Motor neuron (in vitro differentiated cells): Measurements from ENCODE around the gene MARVELD3. TPM values are rescaled to one million over a fixed set of nuclear protein-coding genes. Genes with fewer than 3 reads are reported as not detected.

ENCODE experiments used
- total RNA-seq, 8 experiments: library from RNA; unstranded; fragments of 300-600 nt; gene quantifications; 2 replicates each; pipeline versions ENCODE4 v1.2.3 to v1.2.4, GENCODE V29; 2022

MARVELD3 gene
- total RNA-seq, 8 experiments from 2014 or later: 0.27 to 1.4 (median 0.59) TPM

Other genes with a start within 250 kb of the MARVELD3 start
- gene TLE7, start 184.1 kb upstream of the MARVELD3 start, total RNA-seq: under 1 TPM in 2 of 8 experiments, not detected in 6; 0.19 to 0.27 TPM
- 10 to 100 TPM in 7 of 8 experiments, 1 to 10 TPM in 1; 9.5 to 23.8 (median 15.5) TPM for gene ZNF23, start 163.9 kb upstream of the MARVELD3 start, total RNA-seq
- gene ZNF19, start 136.9 kb upstream of the MARVELD3 start, total RNA-seq: 10 to 100 TPM in 2 of 8 experiments, 1 to 10 TPM in 6; 2.5 to 27.6 (median 8.1) TPM
- gene CHST4, start 99.8 kb upstream of the MARVELD3 start, total RNA-seq: under 1 TPM in 6 of 8 experiments, not detected in 2; 0.05 to 0.51 (median 0.24) TPM
- gene TAT, start 49.1 kb upstream of the MARVELD3 start, total RNA-seq: 1 to 10 TPM in 1 of 8 experiments, under 1 TPM in 7; 0.05 to 1.2 (median 0.25) TPM
- gene PHLPP2, start 98.5 kb downstream of the MARVELD3 start, total RNA-seq: 1 to 10 TPM; 4.1 to 9.7 (median 7.7) TPM
- gene AP1G1, start 182.7 kb downstream of the MARVELD3 start, total RNA-seq: 10 to 100 TPM; 40.1 to 78.0 (median 63.4) TPM
- gene ATXN1L, start 219.8 kb downstream of the MARVELD3 start, total RNA-seq: 10 to 100 TPM in 6 of 8 experiments, 1 to 10 TPM in 2; 7.5 to 22.7 (median 17.2) TPM